Stimulated activated CD4-positive, alpha-beta T cell treated with anti-CD3 and anti-CD28 coated beads, Interleukin-1b, Interleukin-23, amount 100 ng/mL, for 1 hour (primary cell): ENCODE data around the gene SELENOP.
A peak's percentile ranks its signal among the peaks of the same experiment; 100 is the strongest.

Experiments used
- DNase-seq, 2 donors: peaks; one replicate each; pipeline ENCODE4 v3.0.0-alpha.2; 2020; ENCODE audit warnings: low read depth in 2 of 2

The SELENOP gene

GRCh38 chr5:42798284-42799240 is 13.1 kb downstream of the SELENOP start:
- DNase-seq, result no peak

- DNase-seq, result no peak
Measured at GRCh38 chr5:42791151-42791550, 20.5 kb downstream of the SELENOP start.

DNA sequence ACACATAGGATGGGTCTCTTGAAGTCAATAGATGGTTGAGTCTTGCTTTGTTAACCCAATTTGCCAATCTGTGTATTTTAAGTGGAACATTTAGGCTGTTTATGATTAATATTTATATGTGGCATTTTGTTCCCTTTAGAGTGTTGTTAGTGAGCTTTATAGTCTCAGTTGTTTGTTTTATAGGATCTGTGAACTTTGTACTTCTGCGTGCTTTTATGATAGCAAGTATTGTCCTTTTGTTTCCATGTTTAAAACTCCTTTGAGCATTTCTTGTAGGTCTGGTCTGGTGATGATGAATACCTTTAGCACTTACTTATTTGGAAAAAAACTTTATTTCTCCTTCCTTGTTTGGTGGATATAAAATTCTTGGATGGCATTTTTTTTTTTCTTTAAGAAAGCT is 23.8 kb downstream of the SELENOP start:
- DNase-seq, result no peak

DNA sequence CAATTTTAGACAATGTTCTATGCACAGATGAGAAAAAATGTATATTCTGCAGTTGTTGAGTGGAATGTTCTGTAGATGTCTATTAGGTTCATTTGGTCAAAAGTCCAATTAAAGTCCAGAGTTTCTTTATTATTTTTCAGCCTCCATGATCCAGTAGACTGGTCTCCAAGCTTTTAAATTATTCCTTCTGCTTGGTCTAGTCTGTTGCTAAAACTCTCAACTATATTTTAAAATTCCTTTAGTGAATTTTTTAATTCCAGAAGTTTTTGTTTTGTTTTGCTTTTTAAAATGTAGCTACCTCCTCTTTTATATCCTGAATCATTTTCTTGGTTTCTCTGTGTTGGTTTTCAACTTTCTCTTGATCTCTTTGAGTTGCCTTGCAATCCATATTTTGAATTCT is 24.6 kb downstream of the SELENOP start:
- DNase-seq, result no peak

DNA sequence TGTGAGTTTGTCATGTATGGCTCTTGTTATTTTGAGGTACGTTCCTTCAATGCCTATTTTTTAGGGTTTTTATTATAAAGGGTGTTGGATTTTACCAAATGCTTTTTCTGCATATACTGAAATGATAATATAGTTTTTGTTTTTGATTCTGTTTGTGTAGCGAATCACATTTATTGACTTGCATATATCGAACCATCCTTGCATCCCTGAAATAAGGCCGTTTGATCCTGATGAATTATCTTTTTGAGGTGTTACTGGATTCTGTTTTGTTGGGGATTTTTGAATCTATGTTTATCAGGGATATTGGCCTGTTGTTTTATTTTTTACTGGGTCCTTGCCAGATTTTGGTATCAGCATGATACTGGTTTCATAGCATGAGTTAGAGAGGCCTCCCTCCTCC is 25.9 kb downstream of the SELENOP start:
- DNase-seq, result no peak

GRCh38 chr5:42784132-42784531 is 27.6 kb downstream of the SELENOP start:
- DNase-seq, result no peak

DNA sequence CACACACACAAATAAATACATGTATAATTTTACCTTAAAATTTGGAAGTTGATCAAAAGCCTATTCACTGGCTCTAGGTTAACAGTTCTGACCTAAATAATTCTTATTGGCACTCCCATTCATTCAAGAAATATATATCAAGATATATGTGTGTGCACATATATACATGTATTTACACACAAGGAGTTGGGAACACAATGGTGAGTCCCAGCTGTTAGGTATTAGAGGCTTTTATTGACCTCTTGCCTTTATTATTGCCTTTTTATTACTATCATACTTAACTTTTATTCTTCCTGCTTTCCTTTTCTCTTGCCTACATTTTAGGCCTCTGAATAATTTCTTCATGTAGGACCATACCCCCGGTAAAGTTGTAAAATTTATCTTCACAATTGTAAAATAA is 30.1 kb downstream of the SELENOP start:
- DNase-seq, result no peak

GRCh38 chr5:42779083-42779482 is 32.6 kb downstream of the SELENOP start:
- no peak for DNase-seq

DNA sequence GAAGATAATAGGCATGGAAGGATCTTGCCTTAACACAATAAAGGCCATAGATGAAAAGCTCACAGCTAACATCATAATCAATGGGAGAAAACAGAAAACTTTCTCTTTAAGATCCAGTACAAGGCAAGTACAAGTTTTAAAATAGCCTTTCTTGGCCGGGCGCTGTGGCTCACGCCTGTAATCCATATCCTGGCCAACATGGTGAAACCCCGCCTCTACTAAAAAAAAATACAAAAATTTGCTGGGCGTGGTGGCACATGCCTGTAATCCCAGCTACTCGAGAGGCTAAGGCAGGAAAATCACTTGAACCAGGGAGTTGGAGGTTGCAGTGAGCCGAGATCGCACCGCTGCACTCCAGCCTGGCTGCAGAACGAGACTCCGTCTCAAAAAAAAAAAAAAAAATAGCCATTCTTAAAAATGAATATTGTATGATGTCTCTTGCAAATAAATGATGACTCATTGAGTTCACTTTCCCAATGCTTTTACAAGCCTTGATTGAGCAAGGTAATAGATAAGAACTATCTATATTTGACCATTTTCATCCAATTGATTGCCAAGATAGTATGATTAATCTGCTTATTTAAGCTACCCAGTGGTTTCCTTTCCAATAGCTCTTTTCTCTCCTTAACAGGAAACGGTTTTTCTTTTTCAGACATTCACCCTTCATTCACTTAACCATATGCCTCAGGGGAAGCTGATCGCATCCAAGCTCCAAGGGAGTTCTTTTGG is 39.3 kb downstream of the SELENOP start:
- DNase-seq, result no peak

GRCh38 chr5:42770003-42770402 is 41.7 kb downstream of the SELENOP start:
- DNase-seq, result no peak

GRCh38 chr5:42768106-42768504 is 43.6 kb downstream of the SELENOP start:
- DNase-seq, result no peak

GRCh38 chr5:42767491-42768105 is 44.1 kb downstream of the SELENOP start:
- DNase-seq, result no peak

- no peak for DNase-seq
Measured at GRCh38 chr5:42761791-42762190, 49.9 kb downstream of the SELENOP start.

GRCh38 chr5:42760426-42760825 is 51.3 kb downstream of the SELENOP start:
- no peak for DNase-seq

DNA sequence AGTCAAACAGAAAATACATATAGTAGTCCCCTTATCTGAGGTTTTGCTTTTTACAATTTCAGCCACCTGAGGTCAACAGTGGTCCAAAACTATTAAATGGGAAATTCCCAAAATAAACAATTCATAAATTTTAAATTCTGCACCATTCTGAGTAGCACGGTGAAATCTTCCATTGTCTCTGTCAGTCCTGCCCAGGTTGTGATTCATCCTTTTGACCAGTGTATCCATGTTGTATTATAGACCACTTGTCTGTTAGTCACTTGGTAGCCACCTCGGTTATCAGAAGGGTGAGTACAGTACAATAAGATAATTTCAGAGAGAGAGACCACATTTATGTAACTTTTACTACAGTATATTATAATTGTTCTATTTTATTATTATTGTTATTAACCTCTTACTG is 52.2 kb downstream of the SELENOP start:
- no peak for DNase-seq

- peak; percentile 4 to 14 for DNase-seq
Measured at GRCh38 chr5:42756606-42757601, 54.8 kb downstream of the SELENOP start, which contains the start of gene CCDC152. Gene CCDC152, plus strand, starts transcription at chr5:42756818. Its CDS starts 2,304 bp downstream, at chr5:42759122.

DNA sequence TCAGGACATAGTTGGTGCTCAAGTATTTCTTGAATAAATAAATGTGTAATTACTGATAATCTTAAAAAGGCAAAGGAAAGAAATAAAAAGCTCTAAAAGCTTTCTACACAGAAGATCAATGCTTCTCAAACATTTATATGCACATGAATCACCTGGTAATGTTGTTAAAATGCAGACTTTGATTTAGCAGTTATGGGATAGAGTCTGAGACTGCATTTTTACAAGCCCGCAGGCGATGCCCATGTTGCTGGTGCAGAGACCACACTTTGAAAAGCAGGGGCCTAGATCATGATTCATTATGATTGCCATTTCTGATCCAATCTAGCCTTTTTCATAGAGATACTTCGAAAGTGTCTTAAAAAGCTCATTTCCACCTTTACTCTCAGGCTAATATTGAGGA is 58.6 kb downstream of the SELENOP start:
- no peak for DNase-seq

GRCh38 chr5:42751044-42751443 is 60.6 kb downstream of the SELENOP start:
- DNase-seq, result no peak

GRCh38 chr5:42750507-42750906 is 61.2 kb downstream of the SELENOP start:
- DNase-seq, result no peak
